Tibial artery (tissue), 4 donors: ENCODE data around the gene PLXNA2.

Experiments
- DNase-seq, 2 donors: peaks; one replicate each; pipeline ENCODE4 v3.0.0-alpha.2; 2019
- H3K27ac ChIP-seq, 2 donors: fragments of 200-600 bp; sonication (generic) in 1 of 2; 1 replicate in 1 of 2; 2 replicates in 1 of 2; pipeline ENCODE4 v1.5.1; 2018 to 2019; ENCODE audit warnings: mild to moderate bottlenecking in 1 of 2
- H3K27me3 ChIP-seq, 2 donors: fragments of 200-600 bp; sonication (generic) in 1 of 2; one replicate each; pipeline versions ENCODE4 v1.5.1 to v1.6.0; 2016 to 2019
- H3K36me3 ChIP-seq, 3 donors: fragments of 200-600 bp; sonication (generic) in 2 of 3; one replicate each; pipeline ENCODE4 v1.5.1; 2016 to 2019; ENCODE audit warnings: mild to moderate bottlenecking in 2 of 3
- H3K4me1 ChIP-seq, 4 donors: fragments of 200-600 bp; sonication (generic) in 2 of 4; 1 replicate in 3 of 4; 2 replicates in 1 of 4; pipeline ENCODE4 v1.5.1; 2016 to 2019
- H3K4me3 ChIP-seq, 2 donors: fragments of 200-600 bp; sonication (generic) in 1 of 2; 1 replicate in 1 of 2; 2 replicates in 1 of 2; pipeline ENCODE4 v1.5.1; 2018 to 2019; ENCODE audit warnings: mild to moderate bottlenecking in 2 of 2
- H3K9me3 ChIP-seq, 3 donors: fragments of 200-600 bp; sonication (generic) in 1 of 3; one replicate each; pipeline ENCODE4 v1.5.1; 2016 to 2019
- intact Hi-C: fragments of 100-400 bp; cut with DNase I; formaldehyde crosslinking; loops from one replicate; pipeline ENCODE4 v1.15.0; 2023; ENCODE audit warnings: low total_unique reads
- TF ChIP-seq, protein P1 (sequence below), 2 experiments: fragments of 200-600 bp in 1 of 2; fragments of 450-650 bp in 1 of 2; IDR thresholded peaks; one replicate each; pipeline ENCODE4 v1.5.1; 2017 to 2019; ENCODE audit warnings: antibody characterized with exemption in 2 of 2, mild to moderate bottlenecking in 1 of 2, moderate library complexity in 1 of 2

PLXNA2 gene

DNA sequence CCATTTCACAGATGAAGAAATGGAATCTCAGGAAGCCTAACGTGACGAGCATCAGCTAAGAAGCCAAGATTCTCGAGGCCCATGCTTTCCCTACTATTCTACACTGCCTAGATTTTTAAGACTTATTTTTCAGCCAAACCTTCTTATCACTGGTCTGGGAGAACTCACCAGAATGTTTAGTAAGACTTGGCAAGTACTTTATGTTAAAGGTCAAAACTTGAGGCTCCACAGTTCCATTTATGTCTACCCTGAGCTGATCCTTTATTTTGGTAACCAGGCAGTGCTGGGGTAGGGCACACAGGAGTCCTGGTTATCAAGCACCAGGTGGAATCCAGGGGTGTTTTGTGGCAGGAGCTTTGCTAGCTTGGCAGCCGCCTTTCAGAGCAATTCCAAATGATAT is 16.8 kb downstream of the PLXNA2 start:
- no peaks in the 10 kb centered on the region for H3K27me3 ChIP-seq
- H3K9me3 ChIP-seq = no peaks in the 10 kb centered on the region
- peak in 1 of 2 donors; percentile 65 for DNase-seq
- H3K4me3 ChIP-seq = no peak overlapping the region
- H3K27ac ChIP-seq = peak overlapping the region; percentile 84 to 92
- TF ChIP-seq, protein P1, sequence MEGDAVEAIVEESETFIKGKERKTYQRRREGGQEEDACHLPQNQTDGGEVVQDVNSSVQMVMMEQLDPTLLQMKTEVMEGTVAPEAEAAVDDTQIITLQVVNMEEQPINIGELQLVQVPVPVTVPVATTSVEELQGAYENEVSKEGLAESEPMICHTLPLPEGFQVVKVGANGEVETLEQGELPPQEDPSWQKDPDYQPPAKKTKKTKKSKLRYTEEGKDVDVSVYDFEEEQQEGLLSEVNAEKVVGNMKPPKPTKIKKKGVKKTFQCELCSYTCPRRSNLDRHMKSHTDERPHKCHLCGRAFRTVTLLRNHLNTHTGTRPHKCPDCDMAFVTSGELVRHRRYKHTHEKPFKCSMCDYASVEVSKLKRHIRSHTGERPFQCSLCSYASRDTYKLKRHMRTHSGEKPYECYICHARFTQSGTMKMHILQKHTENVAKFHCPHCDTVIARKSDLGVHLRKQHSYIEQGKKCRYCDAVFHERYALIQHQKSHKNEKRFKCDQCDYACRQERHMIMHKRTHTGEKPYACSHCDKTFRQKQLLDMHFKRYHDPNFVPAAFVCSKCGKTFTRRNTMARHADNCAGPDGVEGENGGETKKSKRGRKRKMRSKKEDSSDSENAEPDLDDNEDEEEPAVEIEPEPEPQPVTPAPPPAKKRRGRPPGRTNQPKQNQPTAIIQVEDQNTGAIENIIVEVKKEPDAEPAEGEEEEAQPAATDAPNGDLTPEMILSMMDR (IDR thresholded peaks at IDR 0.05) = no peak
- intact Hi-C loops = loop anchor here (10.0 kb wide), 1 partner anchor 423 kb away; no protein-coding TSS in a partner anchor
- H3K36me3 ChIP-seq = no peaks in the 10 kb centered on the region
- peaks cover 0 to 87% (median 54%) of the 10 kb centered on the region in 4 donors for H3K4me1 ChIP-seq

DNA sequence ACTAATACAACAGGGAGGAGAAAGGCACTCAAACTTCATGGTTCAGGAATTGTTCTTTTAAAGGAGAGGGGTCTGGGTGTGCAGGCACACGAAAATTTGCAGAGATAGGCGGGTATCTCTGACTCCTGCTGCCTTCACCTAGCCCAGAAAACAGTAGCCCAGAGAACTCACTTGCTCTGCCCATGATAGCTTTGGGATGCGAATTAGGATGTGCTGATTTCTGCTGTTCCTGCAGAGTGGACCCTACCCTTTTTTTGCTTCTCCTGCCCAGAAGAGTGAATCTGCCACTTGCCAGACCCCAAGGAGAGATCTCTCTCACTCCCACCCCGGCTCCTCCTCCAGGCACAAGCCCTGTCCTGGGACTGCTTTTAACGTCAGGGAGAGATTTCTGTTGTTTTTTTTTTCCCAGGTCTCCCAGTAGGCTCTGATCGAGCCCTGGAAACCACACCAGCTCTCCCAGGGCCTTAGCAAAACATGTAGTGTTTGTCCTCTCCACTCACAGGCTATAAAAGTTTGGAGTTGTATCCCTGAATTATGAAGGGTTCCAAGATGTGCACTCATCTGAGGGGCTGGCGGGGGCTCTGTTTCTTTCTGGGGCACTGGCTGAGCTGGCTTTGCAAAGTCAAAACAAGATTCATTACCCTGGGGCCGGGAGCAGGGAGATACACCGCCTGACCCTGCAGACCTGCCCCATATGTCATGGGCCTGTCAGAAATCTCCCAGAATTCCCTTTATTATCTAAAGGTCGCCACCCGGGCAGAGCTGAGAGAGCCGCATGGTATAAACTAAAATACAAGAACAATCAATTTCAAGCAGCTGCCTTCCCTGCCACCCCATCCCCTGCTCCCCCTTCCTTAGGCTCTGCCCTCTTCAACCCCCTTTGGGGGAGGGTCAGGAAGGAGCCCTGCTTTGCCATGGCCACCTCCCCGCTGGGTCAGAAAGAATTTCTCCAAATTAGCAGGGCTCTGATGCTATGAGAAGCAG is 17.9 kb downstream of the PLXNA2 start:
- TF ChIP-seq, protein P1 (IDR thresholded peaks at IDR 0.05) = no peak
- intact Hi-C loops = loop anchor here (10.0 kb wide), 1 partner anchor 421 kb away; no protein-coding TSS in a partner anchor
- H3K4me3 ChIP-seq = no peak overlapping the region
- H3K9me3 ChIP-seq = no peaks in the 10 kb centered on the region
- peak in 1 of 2 donors; percentile 76 for DNase-seq
- no peaks in the 10 kb centered on the region for H3K27me3 ChIP-seq
- H3K4me1 ChIP-seq = peaks cover 0 to 87% (median 49%) of the 10 kb centered on the region in 4 donors
- peak overlapping the region; percentile 84 to 92 for H3K27ac ChIP-seq
- no peaks in the 10 kb centered on the region for H3K36me3 ChIP-seq

DNA sequence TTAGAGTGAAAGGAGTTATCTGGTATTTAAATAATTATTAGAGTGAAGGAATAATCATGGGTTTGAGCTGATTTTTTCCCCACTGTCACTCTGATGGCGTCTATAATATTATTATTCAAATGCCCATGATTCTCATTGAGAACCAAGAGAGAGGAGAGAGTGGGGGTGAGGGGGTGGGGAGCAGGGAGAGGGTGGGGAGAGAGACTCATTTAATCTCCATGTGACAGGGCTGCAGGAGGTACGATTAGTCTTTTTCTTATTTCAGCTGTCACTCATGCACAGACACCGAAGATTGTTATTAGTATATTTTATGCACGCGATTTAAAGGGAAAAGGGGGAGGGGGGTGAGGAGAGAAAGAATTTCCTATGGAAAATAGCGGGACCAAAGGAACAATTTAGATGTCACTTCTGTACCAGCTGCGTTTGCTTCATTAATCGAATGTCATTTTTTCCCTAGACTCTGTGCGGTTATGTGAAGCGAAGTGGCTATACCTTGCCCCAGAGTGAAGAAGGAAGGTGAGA is 19.9 kb downstream of the PLXNA2 start:
- H3K27ac ChIP-seq = peak overlapping the region in 1 of 2 donors; percentile 92
- TF ChIP-seq, protein P1 (IDR thresholded peaks at IDR 0.05) = no peak
- H3K4me3 ChIP-seq = no peak overlapping the region

DNA sequence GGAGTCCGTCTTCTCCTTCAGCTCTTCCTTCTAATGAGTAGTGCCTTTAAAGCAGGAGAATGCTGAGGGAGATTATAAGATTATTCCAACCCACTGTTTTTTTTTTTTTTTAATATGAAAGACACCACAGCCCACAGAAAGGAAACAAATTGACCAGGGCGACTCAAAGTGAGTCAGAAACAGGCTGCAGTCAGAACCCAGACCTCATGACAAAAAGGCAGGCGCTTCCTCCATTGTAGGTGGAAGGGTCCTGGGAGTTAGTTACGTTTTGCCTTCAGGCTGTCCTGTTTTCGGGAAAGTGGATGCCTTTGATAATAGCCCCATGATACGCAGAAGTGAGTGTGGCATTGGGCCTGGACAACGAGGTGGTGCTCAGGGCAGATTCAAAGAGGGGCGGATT is 21.0 kb downstream of the PLXNA2 start:
- DNase-seq = no peak
- Histone ChIP-seq H3K4me3 (no peak overlapping the region), H3K36me3 (no peaks in the 10 kb centered on the region), H3K4me1 (peaks cover 0 to 88% (median 61%) of the 10 kb centered on the region in 4 donors), H3K9me3 (no peaks in the 10 kb centered on the region), H3K27me3 (no peaks in the 10 kb centered on the region), H3K27ac (no peak overlapping the region)
- intact Hi-C loops = loop anchor here (10.0 kb wide), 1 partner anchor 418 kb away; no protein-coding TSS in a partner anchor
- TF ChIP-seq, protein P1 (IDR thresholded peaks at IDR 0.05) = no peak

More for the DNA sequence above, 19.9 kb downstream of the PLXNA2 start:
- intact Hi-C loops = loop anchor here (10.0 kb wide), 1 partner anchor 419 kb away; no protein-coding TSS in a partner anchor
- H3K36me3 ChIP-seq = no peaks in the 10 kb centered on the region
- DNase-seq = no peak
- peaks cover 0 to 88% (median 58%) of the 10 kb centered on the region in 4 donors for H3K4me1 ChIP-seq
- H3K27me3 ChIP-seq = no peaks in the 10 kb centered on the region
- H3K9me3 ChIP-seq = no peaks in the 10 kb centered on the region

DNA sequence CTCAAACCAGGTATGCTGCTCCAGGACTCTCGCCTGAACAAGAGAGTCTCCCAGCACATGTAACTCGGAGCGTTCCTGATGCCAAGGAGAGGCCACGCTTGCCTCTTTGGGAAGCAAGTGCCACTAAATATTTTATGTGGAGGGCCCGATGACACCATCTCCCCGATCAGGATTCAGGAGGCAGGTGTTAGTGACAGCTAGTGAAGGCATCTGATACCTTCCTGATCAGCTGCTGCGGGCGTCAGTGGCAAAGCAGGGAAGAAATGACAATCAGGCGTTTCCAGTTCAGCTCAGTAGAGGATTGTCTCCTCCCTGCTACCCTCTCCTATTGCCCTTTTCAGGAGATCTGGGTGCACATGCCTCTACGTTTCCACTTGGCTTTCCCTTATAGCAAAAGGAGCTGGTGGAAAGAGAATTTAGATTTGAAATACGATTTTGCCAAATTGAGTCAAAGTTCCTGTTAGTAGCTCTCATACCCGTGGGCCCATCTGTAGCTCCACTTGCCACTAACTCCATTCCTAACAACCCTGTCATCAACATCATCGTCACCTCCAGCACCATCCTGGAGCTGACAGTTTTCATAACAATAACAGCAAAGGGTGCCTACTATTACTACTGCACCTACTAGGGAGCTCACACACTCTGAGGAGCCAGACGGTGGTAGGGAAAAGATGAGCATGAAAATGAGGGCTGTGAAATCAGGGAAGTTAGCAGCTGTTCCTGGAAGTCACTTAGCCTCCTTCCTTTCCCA is 21.6 kb downstream of the PLXNA2 start:
- peak in 1 of 2 donors; percentile 29 for DNase-seq
- H3K4me1 ChIP-seq = peaks cover 0 to 88% (median 61%) of the 10 kb centered on the region in 4 donors
- intact Hi-C loops = loop anchor here (10.0 kb wide), 1 partner anchor 418 kb away; no protein-coding TSS in a partner anchor
- H3K27ac ChIP-seq = peak overlapping the region in 1 of 2 donors; percentile 5
- H3K9me3 ChIP-seq = no peaks in the 10 kb centered on the region
- TF ChIP-seq, protein P1 (IDR thresholded peaks at IDR 0.05) = no peak
- no peak overlapping the region for H3K4me3 ChIP-seq
- H3K27me3 ChIP-seq = no peaks in the 10 kb centered on the region
- peaks cover 0 to 1% (median under 1%) of the 10 kb centered on the region in 3 donors for H3K36me3 ChIP-seq
